ENCODE results near the gene FBLN1. TPM values are rescaled to one million over a fixed set of nuclear protein-coding genes. Genes with fewer than 3 reads are reported as not detected.
A peak's percentile ranks its signal among the peaks of the same experiment; 100 is the strongest.
"Not testable (repeated sequence)": the region's sequence is repeated elsewhere in the genome, so short reads cannot be mapped to it uniquely, and the experiment has no call there.

Gene FBLN1
- total RNA-seq, 1 experiment from 2014 or later, result 21.0 TPM

GRCh38 chr22:45586651-45587405 is 84.1 kb downstream of the FBLN1 start:
- no peaks in the 10 kb centered on the region for H3K36me3 ChIP-seq
- DNase-seq, result no peak
- no peak overlapping the region for H3K27ac ChIP-seq
- no peaks in the 10 kb centered on the region; the same call in 1 of the 2 replicates for H3K27me3 ChIP-seq
- H3K4me3 ChIP-seq, result no peak overlapping the region
- peaks cover 2% of the 10 kb centered on the region; the same call in 1 of the 2 replicates for H3K4me1 ChIP-seq
- H3K9me3 ChIP-seq (replicated peaks), result no peaks in the 10 kb centered on the region

GRCh38 chr22:45587638-45588505 is 85.2 kb downstream of the FBLN1 start:
- H3K27ac ChIP-seq, result no peak overlapping the region
- H3K27me3 ChIP-seq, result no peaks in the 10 kb centered on the region; the same call in 1 of the 2 replicates
- no peak overlapping the region for H3K4me3 ChIP-seq
- no peaks in the 10 kb centered on the region for H3K9me3 ChIP-seq (replicated peaks)
- peaks cover 2% of the 10 kb centered on the region; the same call in 1 of the 2 replicates for H3K4me1 ChIP-seq
- DNase-seq, result no peak
- no peaks in the 10 kb centered on the region for H3K36me3 ChIP-seq

DNA sequence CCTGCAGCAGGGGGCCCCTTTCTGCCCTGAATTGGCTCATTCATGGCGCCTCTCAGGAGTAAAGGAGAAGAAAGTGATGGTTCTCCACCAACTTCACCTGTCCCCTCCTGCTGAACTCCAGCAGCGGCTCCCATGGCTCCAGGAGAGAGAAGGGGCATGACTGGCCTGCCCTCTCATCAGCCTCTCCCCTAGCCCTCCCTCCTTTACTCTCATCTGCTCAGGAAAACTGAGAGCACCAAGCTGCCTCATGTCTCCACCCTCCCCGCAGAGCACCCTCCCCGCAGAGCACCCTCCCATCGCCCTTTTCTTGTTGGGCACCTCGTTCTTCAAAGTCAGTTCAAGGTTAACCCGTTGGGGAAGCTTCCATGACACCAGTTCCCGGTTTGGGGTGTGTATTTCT is 86.9 kb downstream of the FBLN1 start:
- Histone ChIP-seq H3K27ac (no peak overlapping the region), H3K4me3 (no peak overlapping the region), H3K4me1 (peaks cover 2% of the 10 kb centered on the region; the same call in 1 of the 2 replicates), H3K27me3 (no peaks in the 10 kb centered on the region; the same call in 1 of the 2 replicates), H3K9me3 (replicated peaks) (no peaks in the 10 kb centered on the region), H3K36me3 (no peaks in the 10 kb centered on the region)
- DNase-seq, result no peak

GRCh38 chr22:45590262-45590661 is 87.6 kb downstream of the FBLN1 start:
- H3K27ac ChIP-seq, result no peak overlapping the region
- H3K9me3 ChIP-seq (replicated peaks), result no peaks in the 10 kb centered on the region
- no peaks in the 10 kb centered on the region for H3K36me3 ChIP-seq
- no peak overlapping the region for H3K4me3 ChIP-seq
- no peaks in the 10 kb centered on the region; the same call in 1 of the 2 replicates for H3K27me3 ChIP-seq
- DNase-seq, result no peak
- peaks cover 2% of the 10 kb centered on the region; the same call in 1 of the 2 replicates for H3K4me1 ChIP-seq

DNA sequence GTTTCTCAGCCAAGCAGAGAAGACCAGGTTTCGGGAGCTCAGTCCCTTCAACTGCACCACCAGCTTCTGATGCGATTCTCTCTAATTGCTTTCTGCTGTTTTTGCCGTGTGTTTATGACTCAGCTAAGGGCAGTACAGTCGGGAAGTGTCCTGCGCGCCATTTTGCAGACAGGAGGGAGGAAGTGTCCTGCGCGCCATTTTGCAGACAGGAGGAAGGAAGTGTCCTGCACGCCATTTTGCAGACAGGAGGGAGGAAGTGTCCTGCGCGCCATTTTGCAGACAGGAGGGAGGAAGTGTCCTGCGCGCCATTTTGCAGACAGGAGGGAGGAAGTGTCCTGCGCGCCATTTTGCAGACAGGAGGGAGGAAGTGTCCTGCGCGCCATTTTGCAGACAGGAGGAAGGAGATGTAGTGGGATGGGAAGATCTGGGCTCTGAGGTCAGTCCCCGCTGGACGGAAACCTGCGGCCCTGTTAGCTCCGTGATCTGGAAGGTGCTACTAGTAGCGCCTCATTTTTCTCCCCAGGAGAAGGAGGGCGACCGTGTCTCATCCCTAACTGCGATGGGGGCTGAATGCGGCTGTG is 89.0 kb downstream of the FBLN1 start:
- not testable (repeated sequence) for H3K4me1 ChIP-seq; H3K4me3 ChIP-seq; H3K36me3 ChIP-seq; DNase-seq; H3K27ac ChIP-seq; H3K27me3 ChIP-seq; H3K9me3 ChIP-seq (replicated peaks)

DNA sequence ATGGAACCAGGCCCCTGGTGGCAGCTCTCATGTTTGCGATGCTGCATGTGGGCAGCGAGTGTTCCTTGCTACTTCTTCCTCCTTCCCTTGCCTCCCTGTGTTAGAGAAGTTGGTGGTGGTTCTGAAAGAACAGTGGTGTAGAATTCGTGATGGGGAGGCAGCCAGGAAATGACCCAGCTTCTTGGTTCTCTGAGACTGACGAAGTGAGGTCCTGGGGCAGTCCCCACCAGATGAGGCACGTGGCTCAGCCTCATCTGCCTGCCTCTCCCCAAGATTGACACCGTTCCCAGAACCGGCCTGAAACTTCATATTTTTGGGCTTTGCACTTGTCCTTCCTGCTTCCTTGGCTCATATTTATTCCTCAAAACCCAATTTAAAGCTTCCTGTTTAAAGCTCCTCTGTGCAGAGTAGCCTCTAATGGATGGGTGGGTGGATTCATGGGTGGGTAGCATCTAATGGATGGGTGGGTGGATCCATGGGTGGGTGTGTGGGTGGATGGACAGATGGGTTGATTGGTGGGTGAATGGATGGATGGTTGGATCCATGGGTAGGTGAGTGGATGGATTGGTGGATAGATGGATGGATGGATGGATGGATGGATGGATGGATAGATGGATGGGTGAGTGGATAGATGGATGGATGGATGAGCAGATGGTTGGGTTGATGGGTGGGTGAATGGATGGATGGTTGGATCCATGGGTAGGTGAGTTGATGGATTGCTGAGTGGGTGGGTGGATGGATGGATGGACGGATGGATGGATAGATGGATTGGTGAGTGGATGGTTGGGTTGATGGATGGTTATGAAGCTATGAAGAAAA is 91.6 kb downstream of the FBLN1 start:
- Histone ChIP-seq H3K36me3 (no peaks in the 10 kb centered on the region), H3K4me3 (no peak overlapping the region), H3K4me1 (peaks cover 4% of the 10 kb centered on the region; the same call in 1 of the 2 replicates), H3K9me3 (replicated peaks) (no peaks in the 10 kb centered on the region), H3K27ac (no peak overlapping the region), H3K27me3 (no peaks in the 10 kb centered on the region)
- DNase-seq, result no peak

- peaks cover 4% of the 10 kb centered on the region; the same call in 1 of the 2 replicates for H3K4me1 ChIP-seq
- no peaks in the 10 kb centered on the region for H3K9me3 ChIP-seq (replicated peaks)
- peak; percentile 55 to 69 for DNase-seq
- H3K4me3 ChIP-seq, result no peak overlapping the region
- H3K36me3 ChIP-seq, result no peaks in the 10 kb centered on the region
- H3K27ac ChIP-seq, result no peak overlapping the region
- no peaks in the 10 kb centered on the region for H3K27me3 ChIP-seq
These were observed 94.9 kb downstream of the FBLN1 start for GRCh38 chr22:45597460-45598192.

- H3K36me3 ChIP-seq, result no peaks in the 10 kb centered on the region
- H3K9me3 ChIP-seq (replicated peaks), result no peaks in the 10 kb centered on the region
- no peak overlapping the region for H3K4me3 ChIP-seq
- H3K4me1 ChIP-seq, result peaks cover 4% of the 10 kb centered on the region; the same call in 1 of the 2 replicates
- DNase-seq, result no peak
- H3K27ac ChIP-seq, result no peak overlapping the region
- H3K27me3 ChIP-seq, result no peaks in the 10 kb centered on the region
These were observed 96.0 kb downstream of the FBLN1 start for GRCh38 chr22:45598596-45599217.

DNA sequence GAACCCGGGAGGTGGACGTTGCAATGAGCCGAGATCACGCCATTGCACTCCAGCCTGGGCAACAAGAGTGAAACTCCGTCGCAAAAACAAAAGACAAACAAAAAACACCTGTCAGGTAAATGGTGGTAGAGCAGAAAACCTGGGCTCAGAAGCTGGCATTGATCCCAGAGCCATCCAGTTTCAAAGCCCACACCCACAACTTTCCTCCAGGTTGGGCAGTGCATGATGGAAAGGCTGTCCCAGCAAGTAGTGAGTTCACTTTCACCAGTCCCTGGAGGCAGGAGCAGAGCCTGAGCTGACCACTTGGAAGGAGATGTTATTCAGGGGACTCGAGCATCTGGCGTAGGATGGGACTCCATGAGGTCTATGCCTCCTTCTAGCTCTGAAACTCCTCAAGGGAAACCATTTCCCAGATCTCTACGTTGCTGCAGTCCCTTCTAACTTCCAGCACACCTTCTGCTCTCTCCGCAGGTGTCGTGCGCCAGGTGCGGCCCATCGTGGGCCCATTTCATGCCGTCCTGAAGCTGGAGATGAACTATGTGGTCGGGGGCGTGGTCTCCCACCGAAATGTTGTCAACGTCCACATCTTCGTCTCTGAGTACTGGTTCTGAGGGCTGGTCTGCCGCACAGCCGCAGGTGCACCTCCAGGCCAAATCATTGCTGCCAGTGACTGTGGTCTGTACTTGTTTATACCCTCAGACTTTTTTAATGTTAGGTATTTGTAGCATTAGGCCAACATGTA is 97.3 kb downstream of the FBLN1 start:
- H3K4me3 ChIP-seq, result no peak overlapping the region
- peaks cover 4% of the 10 kb centered on the region; the same call in 1 of the 2 replicates for H3K4me1 ChIP-seq
- no peaks in the 10 kb centered on the region for H3K9me3 ChIP-seq (replicated peaks)
- no peaks in the 10 kb centered on the region for H3K36me3 ChIP-seq
- no peak overlapping the region for H3K27ac ChIP-seq
- DNase-seq, result no peak
- no peaks in the 10 kb centered on the region for H3K27me3 ChIP-seq

GRCh38 chr22:45600790-45601730 is 98.4 kb downstream of the FBLN1 start:
- Histone ChIP-seq H3K36me3 (no peaks in the 10 kb centered on the region), H3K27ac (no peak overlapping the region), H3K4me3 (no peak overlapping the region), H3K27me3 (no peaks in the 10 kb centered on the region), H3K4me1 (peaks cover 6% of the 10 kb centered on the region; the same call in 1 of the 2 replicates), H3K9me3 (replicated peaks) (no peaks in the 10 kb centered on the region)
- DNase-seq, result no peak

GRCh38 chr22:45602004-45602733 is 99.5 kb downstream of the FBLN1 start:
- H3K27ac ChIP-seq, result no peak overlapping the region
- no peaks in the 10 kb centered on the region for H3K9me3 ChIP-seq (replicated peaks)
- H3K36me3 ChIP-seq, result no peaks in the 10 kb centered on the region
- DNase-seq, result no peak
- H3K27me3 ChIP-seq, result no peaks in the 10 kb centered on the region
- H3K4me3 ChIP-seq, result no peak overlapping the region
- peaks cover 6% of the 10 kb centered on the region; the same call in 1 of the 2 replicates for H3K4me1 ChIP-seq
